ENCODE measurements around the gene SH2D2A. TPM values are rescaled to one million over a fixed set of nuclear protein-coding genes. Genes with fewer than 3 reads are reported as not detected.

The SH2D2A gene
- polyA plus RNA-seq, 1 donor from 2014 or later = not detected

GRCh38 chr1:156768610-156769295, 47.9 kb downstream of the SH2D2A start:
- Histone ChIP-seq H3K4me2 (ENCODE audit: low read length) (peak overlapping the region; percentile 95), H3K79me2 (replicated peaks; ENCODE audit: insufficient read depth, low read length) (peaks cover 47% of the 10 kb centered on the region), H3K9me3 (ENCODE audit: low read length) (no peaks in the 10 kb centered on the region), H3K9ac (ENCODE audit: low read length) (peak overlapping the region; percentile 97), H3K27ac (ENCODE audit: low read length) (peak overlapping the region; percentile 83), H3K4me3 (ENCODE audit: low read length) (peak overlapping the region; percentile 93), H4K20me1 (ENCODE audit: insufficient read depth) (no peaks in the 10 kb centered on the region), H3K27me3 (ENCODE audit: insufficient read depth, low read depth, low read length) (no peaks in the 10 kb centered on the region), H3K36me3 (ENCODE audit: insufficient read depth, low read length) (no peaks in the 10 kb centered on the region), H3F3A (ENCODE audit: insufficient read depth, low read length, poor library complexity, severe bottlenecking) (no peaks in the 10 kb centered on the region), H2AFZ (ENCODE audit: low read depth, low read length) (no peak overlapping the region), H3K9me2 (ENCODE audit: insufficient read depth, low read length) (no peaks in the 10 kb centered on the region)
- TF ChIP-seq POLR2AphosphoS5 (IDR thresholded peaks at IDR 0.05) = no peak
- no peak for TF ChIP-seq TAF1 (IDR thresholded peaks at IDR 0.05; ENCODE audit: low read depth)
- no peak for TF ChIP-seq RAD21 (conservative IDR thresholded peaks at IDR 0.05)
- TF ChIP-seq EZH2 (IDR thresholded peaks at IDR 0.05; ENCODE audit: borderline replicate concordance, insufficient read depth, low read length, poor library complexity, severe bottlenecking) = no peak
- no peak for TF ChIP-seq MXI1 (conservative IDR thresholded peaks at IDR 0.05; ENCODE audit: poor library complexity, severe bottlenecking)
- TF ChIP-seq, protein P1, sequence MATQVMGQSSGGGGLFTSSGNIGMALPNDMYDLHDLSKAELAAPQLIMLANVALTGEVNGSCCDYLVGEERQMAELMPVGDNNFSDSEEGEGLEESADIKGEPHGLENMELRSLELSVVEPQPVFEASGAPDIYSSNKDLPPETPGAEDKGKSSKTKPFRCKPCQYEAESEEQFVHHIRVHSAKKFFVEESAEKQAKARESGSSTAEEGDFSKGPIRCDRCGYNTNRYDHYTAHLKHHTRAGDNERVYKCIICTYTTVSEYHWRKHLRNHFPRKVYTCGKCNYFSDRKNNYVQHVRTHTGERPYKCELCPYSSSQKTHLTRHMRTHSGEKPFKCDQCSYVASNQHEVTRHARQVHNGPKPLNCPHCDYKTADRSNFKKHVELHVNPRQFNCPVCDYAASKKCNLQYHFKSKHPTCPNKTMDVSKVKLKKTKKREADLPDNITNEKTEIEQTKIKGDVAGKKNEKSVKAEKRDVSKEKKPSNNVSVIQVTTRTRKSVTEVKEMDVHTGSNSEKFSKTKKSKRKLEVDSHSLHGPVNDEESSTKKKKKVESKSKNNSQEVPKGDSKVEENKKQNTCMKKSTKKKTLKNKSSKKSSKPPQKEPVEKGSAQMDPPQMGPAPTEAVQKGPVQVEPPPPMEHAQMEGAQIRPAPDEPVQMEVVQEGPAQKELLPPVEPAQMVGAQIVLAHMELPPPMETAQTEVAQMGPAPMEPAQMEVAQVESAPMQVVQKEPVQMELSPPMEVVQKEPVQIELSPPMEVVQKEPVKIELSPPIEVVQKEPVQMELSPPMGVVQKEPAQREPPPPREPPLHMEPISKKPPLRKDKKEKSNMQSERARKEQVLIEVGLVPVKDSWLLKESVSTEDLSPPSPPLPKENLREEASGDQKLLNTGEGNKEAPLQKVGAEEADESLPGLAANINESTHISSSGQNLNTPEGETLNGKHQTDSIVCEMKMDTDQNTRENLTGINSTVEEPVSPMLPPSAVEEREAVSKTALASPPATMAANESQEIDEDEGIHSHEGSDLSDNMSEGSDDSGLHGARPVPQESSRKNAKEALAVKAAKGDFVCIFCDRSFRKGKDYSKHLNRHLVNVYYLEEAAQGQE (IDR thresholded peaks at IDR 0.05; ENCODE audit: borderline replicate concordance) = no peak

- H2AFZ ChIP-seq (ENCODE audit: low read depth, low read length) = peak overlapping the region; percentile 22
- H3F3A ChIP-seq (ENCODE audit: insufficient read depth, low read length, poor library complexity, severe bottlenecking) = no peaks in the 10 kb centered on the region
- H3K4me2 ChIP-seq (ENCODE audit: low read length) = peak overlapping the region; percentile 95
- H3K9me3 ChIP-seq (ENCODE audit: low read length) = no peaks in the 10 kb centered on the region
- H4K20me1 ChIP-seq (ENCODE audit: insufficient read depth) = no peaks in the 10 kb centered on the region
- H3K79me2 ChIP-seq (replicated peaks; ENCODE audit: insufficient read depth, low read length) = peaks cover 43% of the 10 kb centered on the region
- peak overlapping the region; percentile 83 for H3K27ac ChIP-seq (ENCODE audit: low read length)
- H3K27me3 ChIP-seq (ENCODE audit: insufficient read depth, low read depth, low read length) = no peaks in the 10 kb centered on the region
- H3K36me3 ChIP-seq (ENCODE audit: insufficient read depth, low read length) = no peaks in the 10 kb centered on the region
- H3K9ac ChIP-seq (ENCODE audit: low read length) = peak overlapping the region; percentile 97
- H3K4me3 ChIP-seq (ENCODE audit: low read length) = peak overlapping the region; percentile 93
- H3K9me2 ChIP-seq (ENCODE audit: insufficient read depth, low read length) = no peaks in the 10 kb centered on the region
- no peak for TF ChIP-seq EZH2 (IDR thresholded peaks at IDR 0.05; ENCODE audit: borderline replicate concordance, insufficient read depth, low read length, poor library complexity, severe bottlenecking)
- TF ChIP-seq MXI1 (conservative IDR thresholded peaks at IDR 0.05; ENCODE audit: poor library complexity, severe bottlenecking) = peak; percentile 49
Observed at GRCh38 chr1:156767879-156768604, 48.6 kb downstream of the SH2D2A start.

- H3K27me3 ChIP-seq (ENCODE audit: insufficient read depth, low read depth, low read length) = no peaks in the 10 kb centered on the region
- H3K27ac ChIP-seq (ENCODE audit: low read length) = peak within 1 kb of the TSS; percentile 83
- H3K9me2 ChIP-seq (ENCODE audit: insufficient read depth, low read length) = no peaks in the 10 kb centered on the region
- peaks cover 43% of the 10 kb centered on the region for H3K79me2 ChIP-seq (replicated peaks; ENCODE audit: insufficient read depth, low read length)
- H3K9me3 ChIP-seq (ENCODE audit: low read length) = no peaks in the 10 kb centered on the region
- no peaks in the 10 kb centered on the region for H3K36me3 ChIP-seq (ENCODE audit: insufficient read depth, low read length)
- H3F3A ChIP-seq (ENCODE audit: insufficient read depth, low read length, poor library complexity, severe bottlenecking) = no peaks in the 10 kb centered on the region
- H3K4me3 ChIP-seq (ENCODE audit: low read length) = peak within 1 kb of the TSS; percentile 93
- H3K9ac ChIP-seq (ENCODE audit: low read length) = peak within 1 kb of the TSS; percentile 97
- H4K20me1 ChIP-seq (ENCODE audit: insufficient read depth) = no peaks in the 10 kb centered on the region
- peak within 1 kb of the TSS; percentile 73 for H2AFZ ChIP-seq (ENCODE audit: low read depth, low read length)
- H3K4me2 ChIP-seq (ENCODE audit: low read length) = peak within 1 kb of the TSS; percentile 95
- TF ChIP-seq CTCF (IDR thresholded peaks at IDR 0.05; ENCODE audit: poor library complexity, severe bottlenecking) (no peak), POLR2AphosphoS5 (IDR thresholded peaks at IDR 0.05) (peak; percentile 85), SMC3 (conservative IDR thresholded peaks at IDR 0.05; ENCODE audit: poor library complexity) (no peak), TAF1 (IDR thresholded peaks at IDR 0.05; ENCODE audit: low read depth) (peak; percentile 63), MXI1 (conservative IDR thresholded peaks at IDR 0.05; ENCODE audit: poor library complexity, severe bottlenecking) (peak; percentile 69), EZH2 (IDR thresholded peaks at IDR 0.05; ENCODE audit: borderline replicate concordance, insufficient read depth, low read length, poor library complexity, severe bottlenecking) (no peak), RAD21 (conservative IDR thresholded peaks at IDR 0.05) (no peak)
- TF ChIP-seq, protein P1 (IDR thresholded peaks at IDR 0.05; ENCODE audit: borderline replicate concordance) = peak; percentile 81
Observed at GRCh38 chr1:156767101-156767878, 49.4 kb downstream of the SH2D2A start, which contains the start of gene PRCC. TSS of gene PRCC (plus strand) at chr1:156767535. CDS start at chr1:156767772, 237 bp downstream.
